ENCODE measurements around the gene TAF11L10. TPM values are rescaled to one million over a fixed set of nuclear protein-coding genes. Genes with fewer than 3 reads are reported as not detected.
"Not testable (repeated sequence)": the region's sequence is repeated elsewhere in the genome, so short reads cannot be mapped to it uniquely, and the experiment has no call there.

Gene TAF11L10
- not detected for total RNA-seq
- polyA plus RNA-seq: not detected
- long read RNA-seq, donor 1: 0 reads
- long read RNA-seq, donor 2: 0 reads

GRCh38 chr5:17597728-17598127, at the start of gene TAF11L10:
Gene TAF11L10 (minus strand): TSS chr5:17597828.
- not testable (repeated sequence) for ATAC-seq
- WGBS, 3 donors: no CpG with 5 or more reads among the region's 15 CpGs

GRCh38 chr5:17634160-17634559, 36.5 kb upstream of the TAF11L10 start, which contains the start of gene TAF11L14:
Gene TAF11L14 (plus strand): TSS chr5:17634460.
- no peak for TF ChIP-seq CTCF (IDR thresholded peaks at IDR 0.05)
- Histone ChIP-seq H3K9me3 (no peaks in the 10 kb centered on the region), H3K36me3 (ENCODE audit: insufficient read depth in 1 of 2, low read depth in 1 of 2) (no peaks in the 10 kb centered on the region), H3K4me1 (no peaks in the 10 kb centered on the region), H3K4me3 (no peak within 1 kb of the TSS), H3K27ac (no peak within 1 kb of the TSS), H3K27me3 (ENCODE audit: insufficient read depth in 3 of 3, low read length in 2 of 3) (no peaks in the 10 kb centered on the region)
- ATAC-seq (no peak), DNase-seq (no peak)
- 84 to 88% (median 85%) methylated on average over 5 of the region's 5 CpGs for WGBS, 3 donors
- intact Hi-C loops (cut with DNase I): no loop called here

More at GRCh38 chr5:17597728-17598127, at the start of gene TAF11L10:
- DNase-seq; H3K27ac ChIP-seq; H3K27me3 ChIP-seq (ENCODE audit: insufficient read depth in 3 of 3, low read length in 2 of 3); H3K4me1 ChIP-seq; H3K36me3 ChIP-seq (ENCODE audit: insufficient read depth in 1 of 2, low read depth in 1 of 2); H3K4me3 ChIP-seq; intact Hi-C loops (cut with DNase I); H3K9me3 ChIP-seq: not testable (repeated sequence)

- 73 to 82% (median 78%) methylated on average over 8 to 9 of the region's 12 CpGs for WGBS, 3 donors
- H3K4me1 ChIP-seq; intact Hi-C loops (cut with DNase I); H3K36me3 ChIP-seq (ENCODE audit: insufficient read depth in 1 of 2, low read depth in 1 of 2); DNase-seq; H3K27me3 ChIP-seq (ENCODE audit: insufficient read depth in 3 of 3, low read length in 2 of 3); ATAC-seq; H3K4me3 ChIP-seq; H3K27ac ChIP-seq; H3K9me3 ChIP-seq: not testable (repeated sequence)
Measured at GRCh38 chr5:17631788-17632187, 34.2 kb upstream of the TAF11L10 start, which contains the start of gene TAF11L13. Gene TAF11L13 (plus strand): TSS chr5:17632088.

- Histone ChIP-seq H3K4me3 (no peak overlapping the region), H3K36me3 (ENCODE audit: insufficient read depth in 1 of 2, low read depth in 1 of 2) (no peaks in the 10 kb centered on the region), H3K27me3 (ENCODE audit: insufficient read depth in 3 of 3, low read length in 2 of 3) (no peaks in the 10 kb centered on the region), H3K4me1 (no peaks in the 10 kb centered on the region), H3K27ac (no peak overlapping the region), H3K9me3 (no peaks in the 10 kb centered on the region)
- ATAC-seq (no peak), DNase-seq (no peak)
- no peak for TF ChIP-seq CTCF (IDR thresholded peaks at IDR 0.05)
- intact Hi-C loops (cut with DNase I): no loop called here
- 86 to 93% (median 91%) methylated on average over 11 of the region's 11 CpGs for WGBS, 3 donors
Measured at GRCh38 chr5:17625686-17626085, 28.1 kb upstream of the TAF11L10 start.

GRCh38 chr5:17620627-17621026, 23.0 kb upstream of the TAF11L10 start:
- no peak overlapping the region for H3K4me3 ChIP-seq
- H3K4me1 ChIP-seq: no peaks in the 10 kb centered on the region
- ATAC-seq (no peak), DNase-seq (no peak)
- no peaks in the 10 kb centered on the region for H3K27me3 ChIP-seq (ENCODE audit: insufficient read depth in 3 of 3, low read length in 2 of 3)
- no peaks in the 10 kb centered on the region for H3K36me3 ChIP-seq (ENCODE audit: insufficient read depth in 1 of 2, low read depth in 1 of 2)
- no peaks in the 10 kb centered on the region for H3K9me3 ChIP-seq
- intact Hi-C loops (cut with DNase I): no loop called here
- TF ChIP-seq CTCF (IDR thresholded peaks at IDR 0.05): no peak
- H3K27ac ChIP-seq: no peak overlapping the region
- 80 to 84% (median 82%) methylated on average over 17 of the region's 17 CpGs for WGBS, 3 donors

- Histone ChIP-seq H3K27ac (no peak overlapping the region), H3K4me1 (no peaks in the 10 kb centered on the region), H3K27me3 (ENCODE audit: insufficient read depth in 3 of 3, low read length in 2 of 3) (no peaks in the 10 kb centered on the region), H3K4me3 (no peak overlapping the region), H3K9me3 (no peaks in the 10 kb centered on the region), H3K36me3 (ENCODE audit: insufficient read depth in 1 of 2, low read depth in 1 of 2) (no peaks in the 10 kb centered on the region)
- intact Hi-C loops (cut with DNase I): no loop called here
- ATAC-seq (no peak), DNase-seq (no peak)
- no peak for TF ChIP-seq CTCF (IDR thresholded peaks at IDR 0.05)
- WGBS, 3 donors: 74 to 86% (median 78%) methylated on average over 3 of the region's 3 CpGs
Measured at GRCh38 chr5:17619354-17619753, 21.7 kb upstream of the TAF11L10 start.
